ENCODE data around the gene PSMG3.

The PSMG3 gene

GRCh38 chr7:1555813-1556543, 13.9 kb downstream of the PSMG3 start, which contains the start of gene TMEM184A:
Gene TMEM184A (minus strand): TSS chr7:1556205. CDS start chr7:1555484, 721 bp downstream.
- no peak for DNase-seq

- DNase-seq, result no peak
Measured at GRCh38 chr7:1555046-1555812, 14.6 kb downstream of the PSMG3 start.

DNA sequence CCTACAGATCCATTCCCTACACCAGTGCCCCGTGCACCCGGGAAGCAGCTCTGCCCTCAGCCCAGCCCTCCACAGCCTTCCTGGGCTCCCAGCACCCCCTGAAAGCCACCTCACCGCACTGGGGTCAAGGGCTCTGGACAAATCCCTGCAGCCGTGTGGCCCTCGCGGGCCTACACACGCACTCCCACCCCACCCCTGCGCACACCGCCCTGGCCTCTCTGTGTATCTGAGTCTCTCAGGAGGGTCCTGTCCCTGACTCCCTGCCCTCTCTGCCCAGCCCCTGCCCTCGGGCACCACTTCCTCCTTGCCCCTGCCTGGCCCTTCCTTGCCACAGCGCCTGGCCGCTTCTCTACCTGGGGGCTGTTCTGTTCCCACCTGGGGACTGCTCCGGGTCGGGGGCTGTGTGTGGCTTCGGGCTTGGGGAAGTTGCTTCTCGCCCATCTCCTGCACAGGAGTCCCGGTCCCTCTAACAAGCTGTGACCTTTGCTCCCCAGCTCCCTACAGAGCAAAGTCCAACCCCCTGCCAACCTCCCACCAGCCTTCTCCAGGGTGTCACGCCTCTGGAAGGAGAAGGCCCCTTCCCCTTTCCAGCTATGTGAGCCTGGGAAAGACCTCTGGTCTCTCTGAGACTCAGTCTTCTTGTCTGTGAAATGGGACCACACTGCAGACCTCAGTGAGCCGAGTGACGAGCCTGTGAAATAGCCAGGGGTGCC, 15.3 kb downstream of the PSMG3 start:
- no peak for DNase-seq

GRCh38 chr7:1553512-1554210, 16.2 kb downstream of the PSMG3 start:
- no peak for DNase-seq

DNA sequence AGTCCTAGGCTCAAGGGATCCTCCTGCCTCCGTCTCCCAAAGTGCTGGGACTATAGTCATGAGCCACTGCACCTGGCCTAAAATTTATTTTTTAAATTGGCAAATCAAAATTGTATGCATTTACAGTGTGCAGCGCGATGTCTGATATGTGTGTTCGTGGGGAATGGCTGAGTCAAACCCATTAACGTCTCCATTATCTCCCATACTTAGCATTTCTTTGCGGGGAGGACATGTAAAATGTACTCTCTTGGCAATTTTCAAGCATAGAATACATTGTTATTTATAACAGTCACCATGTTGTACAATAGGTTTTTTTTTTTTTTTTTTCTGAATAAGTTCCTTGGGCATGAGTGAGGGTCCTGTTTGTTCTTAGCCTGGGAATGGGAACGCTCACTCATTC, 17.6 kb downstream of the PSMG3 start:
- DNase-seq, result no peak

- no peak for DNase-seq
Measured at GRCh38 chr7:1550846-1551155, 19.0 kb downstream of the PSMG3 start.

GRCh38 chr7:1550005-1550845, 19.6 kb downstream of the PSMG3 start:
- DNase-seq, result no peak

- DNase-seq, result no peak
Measured at GRCh38 chr7:1549357-1550004, 20.4 kb downstream of the PSMG3 start.

GRCh38 chr7:1548944-1549343, 20.9 kb downstream of the PSMG3 start:
- DNase-seq, result no peak

GRCh38 chr7:1548438-1548831, 21.4 kb downstream of the PSMG3 start:
- no peak for DNase-seq

GRCh38 chr7:1547777-1548437, 21.9 kb downstream of the PSMG3 start:
- no peak for DNase-seq

GRCh38 chr7:1546909-1547776, 22.7 kb downstream of the PSMG3 start:
- no peak for DNase-seq

GRCh38 chr7:1546274-1546908, 23.4 kb downstream of the PSMG3 start:
- DNase-seq, result no peak

DNA sequence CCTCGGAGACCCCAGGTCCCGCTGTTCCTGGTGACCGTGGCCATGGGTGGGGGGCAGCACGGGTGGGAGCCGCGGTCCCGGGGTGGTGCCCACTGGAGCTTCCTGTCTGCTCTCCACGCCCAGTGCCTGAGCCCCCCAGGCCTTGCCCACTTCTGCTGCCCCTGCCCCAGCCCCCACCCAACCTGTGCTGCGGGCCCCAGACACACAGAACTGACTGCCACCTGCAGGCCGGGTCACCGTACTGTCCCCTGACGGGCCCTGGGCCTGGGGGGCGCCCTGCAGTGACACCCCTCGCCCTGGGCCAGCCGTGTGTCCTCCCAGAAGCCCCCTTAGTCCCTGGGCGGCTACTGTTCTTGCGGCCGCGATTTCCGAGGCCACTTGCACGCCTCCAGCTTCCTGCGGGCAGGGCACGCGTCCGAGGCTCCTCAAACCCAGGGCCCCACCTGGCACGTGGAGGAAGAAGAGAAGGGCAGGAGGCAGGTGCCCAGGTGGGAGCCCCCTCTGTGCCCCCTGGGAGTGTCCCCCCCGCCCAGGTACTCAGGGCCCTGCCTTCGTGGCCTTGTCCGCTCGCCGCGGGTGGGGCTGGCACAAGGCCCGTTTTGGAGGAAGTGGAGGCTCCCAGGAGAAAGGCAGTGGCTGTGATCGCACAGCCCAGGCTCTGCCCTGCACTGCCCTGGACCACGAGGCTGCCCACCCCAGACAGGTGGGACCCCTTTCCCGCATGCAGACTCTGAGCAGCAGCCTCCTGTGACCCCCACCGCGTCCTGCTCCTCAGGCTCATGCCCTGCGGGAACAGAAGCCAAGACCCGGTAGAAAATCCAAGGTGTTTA, 24.2 kb downstream of the PSMG3 start:
- no peak for DNase-seq

- no peak for DNase-seq
Measured at GRCh38 chr7:1544896-1545416, 24.9 kb downstream of the PSMG3 start.

DNA sequence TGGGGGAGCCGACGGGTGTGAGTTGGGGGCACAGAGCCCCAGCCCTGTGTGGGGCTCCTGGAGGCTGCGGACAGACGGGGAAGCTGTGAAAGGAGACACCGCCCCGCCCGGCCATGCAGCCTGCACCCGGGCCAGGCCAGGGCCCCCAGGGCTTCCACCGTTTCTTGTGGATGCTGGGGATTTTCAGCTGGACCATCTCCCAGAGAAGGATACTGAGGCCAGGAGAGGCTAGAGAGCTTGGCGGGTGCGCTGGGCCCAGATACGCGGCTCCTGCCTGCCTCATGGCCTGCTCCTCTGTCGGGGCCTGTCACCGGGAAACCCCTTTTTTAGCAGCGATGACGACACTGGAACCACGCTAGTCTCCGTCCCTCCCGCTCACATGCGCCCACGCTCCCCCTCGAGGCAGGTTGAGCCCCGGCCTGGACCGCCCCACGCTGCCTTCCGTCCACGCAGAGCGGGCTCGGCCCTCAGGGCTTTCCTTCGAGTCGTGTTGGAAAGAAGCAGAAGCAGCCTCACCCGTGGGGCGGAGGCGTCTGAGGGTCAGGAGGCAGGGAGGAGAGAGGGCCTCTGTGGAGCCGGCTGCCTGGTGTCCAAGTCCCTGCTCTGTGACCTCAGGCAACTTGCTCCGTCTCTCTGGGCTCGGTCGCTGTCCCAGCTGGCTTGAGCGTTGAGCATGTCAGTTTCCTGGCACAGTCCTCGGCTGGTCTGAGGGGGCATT, 25.5 kb downstream of the PSMG3 start:
- DNase-seq, result no peak

DNA sequence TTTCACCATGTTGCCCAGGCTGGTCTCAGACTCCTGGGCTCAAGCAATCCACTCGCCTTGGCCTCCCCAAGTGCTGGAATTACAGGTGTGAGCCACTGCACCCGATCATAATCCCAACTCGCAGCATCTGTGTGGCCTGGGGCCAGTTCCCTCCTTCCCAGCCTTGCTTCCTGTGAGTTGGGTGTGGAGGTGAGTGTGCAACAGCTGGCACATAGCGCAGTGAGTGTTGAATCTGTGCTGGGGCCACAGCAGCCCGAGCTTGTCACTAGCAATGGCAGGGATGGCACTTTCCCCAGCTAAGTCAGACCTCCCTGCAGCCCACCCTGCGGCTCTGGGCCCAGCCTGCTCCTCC, 26.0 kb downstream of the PSMG3 start:
- DNase-seq, result no peak
